Effector CD8-positive, alpha-beta T cell (primary cell): Measurements from ENCODE around the gene BBOX1.
"Not testable (repeated sequence)": the region's sequence is repeated elsewhere in the genome, so short reads cannot be mapped to it uniquely, and the experiment has no call there.

ENCODE experiments used
- DNase-seq: peaks from one replicate; lab custom pipeline; 2025; lab: John Stamatoyannopoulos, UW
- total RNA-seq, 4 experiments: gene quantifications; one replicate each; lab custom pipeline; 2026; lab: John Stamatoyannopoulos, UW

BBOX1 gene
- 0 to 0.35 (median 0) reads per million in 4 experiments for total RNA-seq

GRCh38 chr11:27040302-27041115 is at the start of gene BBOX1:
Gene BBOX1 (plus strand): TSS chr11:27040815. CDS start chr11:27055431, 14,616 bp downstream.
- DNase-seq, result no peak

GRCh38 chr11:26992031-26992541 is 48.5 kb upstream of the BBOX1 start:
- no peak for DNase-seq

- DNase-seq, result no peak
Observed at GRCh38 chr11:26993965-26994457, 46.6 kb upstream of the BBOX1 start, which contains the start of gene FIBIN. Gene FIBIN (plus strand): TSS chr11:26994112. CDS start chr11:26994527, 415 bp downstream.

- DNase-seq, result no peak
Observed at GRCh38 chr11:26994631-26995095, 46.0 kb upstream of the BBOX1 start.

- no peak for DNase-seq
Observed at GRCh38 chr11:26995701-26996460, 44.7 kb upstream of the BBOX1 start.

- no peak for DNase-seq
Observed at GRCh38 chr11:26997378-26997777, 43.2 kb upstream of the BBOX1 start.

- not testable (repeated sequence) for DNase-seq
Observed at GRCh38 chr11:27001136-27001730, 39.4 kb upstream of the BBOX1 start.

GRCh38 chr11:27002431-27002830 is 38.2 kb upstream of the BBOX1 start:
- no peak for DNase-seq

- no peak for DNase-seq
Observed at GRCh38 chr11:27002838-27003237, 37.8 kb upstream of the BBOX1 start.

- DNase-seq, result no peak
Observed at GRCh38 chr11:27004103-27004502, 36.5 kb upstream of the BBOX1 start.

- no peak for DNase-seq
Observed at GRCh38 chr11:27008811-27009535, 31.6 kb upstream of the BBOX1 start.

GRCh38 chr11:27011560-27012233 is 28.9 kb upstream of the BBOX1 start:
- DNase-seq, result no peak

- no peak for DNase-seq
Observed at GRCh38 chr11:27012234-27012921, 28.2 kb upstream of the BBOX1 start.

- no peak for DNase-seq
Observed at GRCh38 chr11:27013781-27014361, 26.7 kb upstream of the BBOX1 start.

GRCh38 chr11:27018902-27019529 is 21.6 kb upstream of the BBOX1 start:
- DNase-seq, result no peak

GRCh38 chr11:27020751-27021150 is 19.9 kb upstream of the BBOX1 start:
- DNase-seq, result no peak

- no peak for DNase-seq
Observed at GRCh38 chr11:27022659-27023251, 17.9 kb upstream of the BBOX1 start.

- no peak for DNase-seq
Observed at GRCh38 chr11:27024865-27025264, 15.8 kb upstream of the BBOX1 start.
